Esophagus muscularis mucosa (tissue), 4 donors: ENCODE measurements around the gene HPS3.

ENCODE experiments used
- CTCF ChIP-seq, 3 experiments: fragments of 200-600 bp in 2 of 3; fragments of 450-650 bp in 1 of 3; sonication (generic) in 2 of 3; IDR thresholded peaks; one replicate each; pipeline ENCODE4 v1.5.1; 2017 to 2019; ENCODE audit warnings: antibody characterized with exemption in 3 of 3, mild to moderate bottlenecking in 2 of 3, moderate library complexity in 1 of 3
- EP300 ChIP-seq: sonication (generic); formaldehyde crosslinking; IDR thresholded peaks from one replicate; pipeline ENCODE4 v1.6.1; 2017; ENCODE audit warnings: antibody characterized with exemption
- POLR2A ChIP-seq: fragments of 450-650 bp; IDR thresholded peaks from one replicate; pipeline ENCODE4 v1.6.1; 2017; ENCODE audit warnings: antibody characterized with exemption, moderate library complexity, mild to moderate bottlenecking, low read depth

GRCh38 chr3:149160754-149161300 is 31.4 kb downstream of the HPS3 start:
- TF ChIP-seq POLR2A (no peak), CTCF (IDR thresholded peaks at IDR 0.05) (no peak), EP300 (no peak)
